Motor neuron (in vitro differentiated cells): ENCODE results near the gene CYP4F3. TPM values are rescaled to one million over a fixed set of nuclear protein-coding genes. Genes with fewer than 3 reads are reported as not detected.

Source experiments
- ATAC-seq, 8 experiments: fragments of 200-7000 bp; cut with Tn5 transposase; replicated peaks in 6 of 8; 2 replicates each; pipeline ENCODE4 v1.8.0; 2021; ENCODE audit warnings: mild to moderate bottlenecking in 8 of 8, moderate library complexity in 8 of 8
- H3K27ac ChIP-seq, 2 donors: fragments of 250-450 bp; sonication (Bioruptor Pico); 2 replicates each; pipeline ENCODE4 v1.9.0; 2021; ENCODE audit warnings: antibody characterized with exemption in 2 of 2, mild to moderate bottlenecking in 2 of 2, moderate library complexity in 1 of 2
- H3K4me1 ChIP-seq, 2 donors: fragments of 250-450 bp; sonication (Bioruptor Pico); replicated peaks in 1 of 2; 2 replicates each; pipeline ENCODE4 v1.6.1; 2021; ENCODE audit warnings: antibody characterized with exemption in 2 of 2, mild to moderate bottlenecking in 2 of 2, moderate library complexity in 1 of 2
- H3K4me3 ChIP-seq, 5 donors: fragments of 250-450 bp; sonication (Bioruptor Pico); 2 replicates each; pipeline ENCODE4 v1.9.0; 2021; ENCODE audit warnings: antibody characterized with exemption in 5 of 5, mild to moderate bottlenecking in 5 of 5, moderate library complexity in 4 of 5
- WGBS, 10 experiments: fragments of 450-650 bp; shearing (Covaris generic); methylation state at CpG; one replicate each; pipeline ENCODE4 v1.0.0; 2022; 5-methylcytosine and 5-hydroxymethylcytosine counted together
- in situ Hi-C, 9 experiments: fragments of 400-800 bp; cut with MboI; loops; one replicate each; pipeline ENCODE4 v1.15.0; 2021; ENCODE audit warnings: low sequenced_read_pairs in 9 of 9, low pct_unique_long_range_greater_than_20kb in 2 of 9; ENCODE audit not compliant: unreplicated experiment in 9 of 9
- total RNA-seq, 8 experiments: library from RNA; unstranded; fragments of 300-600 nt; gene quantifications; 2 replicates each; pipeline versions ENCODE4 v1.2.3 to v1.2.4, GENCODE V29; 2022

The CYP4F3 gene
- total RNA-seq, 8 experiments from 2014 or later = 0.05 to 1.00 TPM; not detected in 6

DNA sequence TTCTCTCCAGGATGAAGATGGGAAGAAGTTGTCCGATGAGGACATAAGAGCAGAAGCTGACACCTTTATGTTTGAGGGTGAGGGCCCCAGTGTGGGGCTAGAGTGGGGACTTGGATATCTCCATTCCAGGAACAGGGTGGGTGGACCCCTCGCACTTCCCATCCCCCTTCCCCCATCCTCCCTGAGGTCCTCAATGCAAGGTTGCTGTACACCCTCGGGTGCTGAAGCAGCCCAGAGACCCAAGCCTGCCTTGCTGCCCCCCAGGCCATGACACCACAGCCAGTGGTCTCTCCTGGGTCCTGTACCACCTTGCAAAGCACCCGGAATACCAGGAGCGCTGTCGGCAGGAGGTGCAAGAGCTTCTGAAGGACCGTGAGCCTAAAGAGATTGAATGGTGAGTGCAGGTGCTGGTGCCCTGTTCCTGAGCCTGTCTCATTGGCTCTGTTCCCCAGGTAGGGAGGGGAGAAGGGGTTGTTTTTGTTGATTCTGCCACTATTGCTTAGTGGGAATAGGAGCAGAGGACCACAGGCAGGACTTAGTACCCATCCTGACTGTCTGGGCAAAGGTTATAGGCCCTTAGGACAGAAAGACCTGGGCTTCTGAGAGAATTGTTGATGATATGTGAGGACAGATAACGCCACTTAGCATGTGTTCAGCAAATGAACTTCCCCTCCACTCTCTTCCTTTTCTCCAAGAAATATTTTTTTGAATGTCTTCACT lies 12.0 kb downstream of the CYP4F3 start:
- Histone ChIP-seq H3K27ac (no peak overlapping the region), H3K4me3 (no peak overlapping the region), H3K4me1 (no peaks in the 10 kb centered on the region)
- 0 to 74% (median 0%) methylated on average over 1 to 4 of the region's 8 CpGs; no CpG with 5 or more reads in 3 of the 10 experiments for WGBS, 10 experiments
- in situ Hi-C loops = no loop called here
- no peak for ATAC-seq

GRCh38 chr19:15656467-15656866 lies 15.8 kb downstream of the CYP4F3 start:
- ATAC-seq = no peak
- in situ Hi-C loops = no loop called here
- Histone ChIP-seq H3K4me1 (no peaks in the 10 kb centered on the region), H3K27ac (no peak overlapping the region), H3K4me3 (no peak overlapping the region)

DNA sequence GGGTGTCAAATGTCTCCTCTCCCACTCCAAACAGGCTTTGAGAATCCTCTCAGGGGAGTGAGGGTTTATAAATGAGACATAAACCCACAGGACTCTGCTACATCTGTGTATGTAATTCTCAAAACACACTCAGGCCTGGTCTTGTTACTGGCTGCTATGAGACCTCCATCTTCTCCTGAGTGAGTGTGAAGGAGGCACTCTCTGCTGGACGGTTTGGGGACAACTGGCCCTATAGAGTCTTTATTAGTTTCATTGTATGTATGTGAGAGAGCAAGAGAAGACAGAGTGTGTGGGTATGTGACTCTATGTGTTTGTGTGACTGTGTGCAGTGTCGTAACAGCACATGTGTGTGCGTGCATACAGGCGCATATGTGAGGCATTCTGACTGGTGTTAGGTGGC lies 22.6 kb downstream of the CYP4F3 start:
- no peak for ATAC-seq
- Histone ChIP-seq H3K4me3 (no peak overlapping the region), H3K27ac (no peak overlapping the region), H3K4me1 (no peaks in the 10 kb centered on the region)
- in situ Hi-C loops = no loop called here
- WGBS, 10 experiments = 0 to 77% (median 14%) methylated on average over 1 to 4 of the region's 4 CpGs; no CpG with 5 or more reads in 3 of the 10 experiments

GRCh38 chr19:15666186-15666585 lies 25.5 kb downstream of the CYP4F3 start:
- in situ Hi-C loops = no loop called here
- ATAC-seq = no peak
- no peak overlapping the region for H3K4me3 ChIP-seq
- H3K27ac ChIP-seq = no peak overlapping the region
- WGBS, 10 experiments = 0 to 40% (median 0%) methylated on average over 1 of the region's 1 CpG; no CpG with 5 or more reads in 5 of the 10 experiments
- no peaks in the 10 kb centered on the region for H3K4me1 ChIP-seq

DNA sequence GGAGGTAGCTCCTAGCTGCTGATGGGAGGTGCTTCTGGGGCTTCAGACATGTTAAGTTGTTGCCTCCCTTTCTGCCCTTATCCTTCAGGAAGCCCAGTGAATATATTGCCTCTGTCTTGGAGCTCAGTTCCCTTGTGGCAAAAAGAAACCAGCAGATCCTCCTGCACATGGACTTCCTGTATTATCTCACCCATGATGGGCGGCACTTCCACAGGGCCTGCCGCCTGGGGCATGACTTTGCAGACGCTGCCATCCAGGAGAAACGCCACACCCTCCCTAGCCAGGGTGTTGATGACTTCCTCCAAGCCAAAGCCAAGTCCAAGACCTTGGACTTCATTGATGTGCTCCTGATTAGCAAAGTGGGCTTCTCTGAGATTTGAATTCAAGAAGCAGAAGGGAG lies 26.2 kb downstream of the CYP4F3 start:
- Histone ChIP-seq H3K27ac (no peak overlapping the region), H3K4me3 (no peak overlapping the region), H3K4me1 (no peaks in the 10 kb centered on the region)
- in situ Hi-C loops = no loop called here
- WGBS, 10 experiments = 10 to 40% (median 30%) methylated on average over 1 to 2 of the region's 4 CpGs; no CpG with 5 or more reads in 6 of the 10 experiments
- ATAC-seq = peak in 1 of 8 experiments; percentile 50

- ATAC-seq = no peak
- Histone ChIP-seq H3K4me3 (no peak overlapping the region), H3K4me1 (no peaks in the 10 kb centered on the region), H3K27ac (no peak overlapping the region)
- in situ Hi-C loops = no loop called here
- 0 to 33% (median 32%) methylated on average over 1 to 2 of the region's 3 CpGs; no CpG with 5 or more reads in 6 of the 10 experiments for WGBS, 10 experiments
Measured at GRCh38 chr19:15669440-15669839, 28.7 kb downstream of the CYP4F3 start.

DNA sequence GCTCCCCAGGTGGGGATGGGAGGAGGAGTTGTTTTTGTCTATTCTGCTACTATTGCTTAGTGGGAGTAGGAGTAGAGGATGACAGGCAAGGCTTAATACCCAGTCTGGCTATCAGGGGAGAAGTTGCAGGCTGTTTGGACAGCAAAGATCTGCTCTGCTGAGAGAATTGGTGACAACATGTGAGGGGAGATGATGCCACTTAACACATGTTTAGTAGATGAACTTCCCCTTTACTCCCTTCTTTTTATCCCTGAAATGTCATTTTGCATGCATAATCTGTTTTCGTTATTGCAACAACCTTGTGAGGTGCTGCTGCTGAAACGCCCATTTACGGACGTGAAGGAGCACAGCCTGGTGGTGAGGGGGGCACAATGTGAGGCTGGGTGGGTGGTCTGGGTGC lies 29.2 kb downstream of the CYP4F3 start:
- 10 to 62% (median 31%) methylated on average over 2 to 4 of the region's 4 CpGs; no CpG with 5 or more reads in 5 of the 10 experiments for WGBS, 10 experiments
- in situ Hi-C loops = no loop called here
- Histone ChIP-seq H3K4me1 (no peaks in the 10 kb centered on the region), H3K27ac (no peak overlapping the region), H3K4me3 (no peak overlapping the region)
- no peak for ATAC-seq

- 0 to 83% (median 40%) methylated on average over 1 to 5 of the region's 5 CpGs; no CpG with 5 or more reads in 1 of the 10 experiments for WGBS, 10 experiments
- ATAC-seq = no peak
- Histone ChIP-seq H3K4me3 (no peak overlapping the region), H3K4me1 (no peaks in the 10 kb centered on the region), H3K27ac (no peak overlapping the region)
- in situ Hi-C loops = no loop called here
Measured at GRCh38 chr19:15671237-15671821, 30.6 kb downstream of the CYP4F3 start.

DNA sequence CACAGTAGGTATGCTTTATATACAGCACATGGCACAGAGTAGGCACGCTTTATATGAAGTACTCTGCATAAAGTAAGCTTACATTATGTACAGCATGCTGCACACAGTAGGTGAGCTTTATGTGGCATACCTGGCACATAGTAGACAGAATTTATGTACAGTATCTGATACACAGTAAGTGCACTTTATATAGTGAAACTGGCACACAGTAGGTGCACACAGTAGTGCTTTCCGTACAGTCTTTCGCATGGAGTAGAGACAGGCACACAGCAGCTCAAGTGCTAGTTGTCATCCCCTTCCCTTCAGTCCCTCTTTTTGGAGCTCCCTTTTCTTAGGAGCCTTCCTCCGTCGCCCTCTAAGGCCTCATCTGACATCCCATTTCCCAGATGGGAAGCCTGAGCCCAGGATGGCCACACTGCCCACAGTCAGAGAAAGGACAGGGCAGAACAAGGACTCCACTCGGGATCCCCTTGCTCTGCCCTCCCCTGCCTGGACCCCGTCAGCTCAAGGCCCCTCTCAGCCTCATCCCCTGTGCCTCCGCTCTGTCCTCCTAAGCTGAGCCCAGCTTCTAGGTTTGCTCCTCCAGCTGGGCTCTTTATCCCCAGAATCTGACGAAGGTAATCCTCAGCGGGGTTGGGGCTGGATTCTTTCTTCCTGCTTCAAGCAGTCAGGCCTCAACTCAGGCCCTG lies 31.3 kb downstream of the CYP4F3 start:
- H3K4me3 ChIP-seq = no peak overlapping the region
- no peak overlapping the region for H3K27ac ChIP-seq
- no peaks in the 10 kb centered on the region for H3K4me1 ChIP-seq
- WGBS, 10 experiments = 0 to 67% (median 39%) methylated on average over 1 to 7 of the region's 10 CpGs; no CpG with 5 or more reads in 3 of the 10 experiments
- in situ Hi-C loops = no loop called here
- no peak for ATAC-seq

DNA sequence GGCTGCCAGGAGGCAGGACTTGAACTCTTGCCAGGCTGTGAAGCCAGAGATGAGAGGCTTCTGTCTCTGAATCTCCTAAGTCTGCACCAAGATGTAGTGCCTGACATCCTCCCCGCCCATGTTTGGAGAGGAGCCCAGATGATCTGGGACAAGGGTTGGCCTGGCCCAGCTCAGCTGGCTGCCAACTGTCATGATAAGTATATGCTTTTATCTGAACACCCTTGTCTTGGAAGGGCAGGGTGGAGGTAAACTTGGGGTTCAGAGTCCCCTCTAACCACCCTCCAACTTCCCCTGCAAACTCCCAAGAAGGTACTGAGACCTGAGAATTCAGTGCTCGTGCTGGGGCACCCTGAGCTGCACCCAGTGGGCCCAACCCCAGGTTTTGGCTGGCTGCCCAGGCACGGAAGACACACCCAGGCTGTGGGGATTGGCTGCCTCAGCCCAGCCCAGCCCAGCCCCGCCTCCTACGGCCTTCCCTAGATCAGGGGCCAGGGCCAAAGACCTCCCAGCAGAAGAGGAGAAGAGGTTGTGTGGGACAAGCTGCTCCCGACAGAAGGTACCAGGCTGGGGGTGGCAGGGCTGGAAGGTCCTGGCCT lies 32.0 kb downstream of the CYP4F3 start, which contains the start of gene CYP4F12:
TSS of gene CYP4F12 (plus strand) at position 508 of the 596 bp plus-strand sequence. CDS start 443 bp downstream, outside the sequence.
- H3K4me3 ChIP-seq = no peak within 1 kb of the TSS
- WGBS, 10 experiments = 0 to 38% (median 0%) methylated on average over 1 to 3 of the region's 6 CpGs; no CpG with 5 or more reads in 3 of the 10 experiments
- in situ Hi-C loops = no loop called here
- ATAC-seq = peak in 3 of 8 experiments; percentile 90 to 94 (median 93)
- no peak within 1 kb of the TSS for H3K27ac ChIP-seq
- no peaks in the 10 kb centered on the region for H3K4me1 ChIP-seq

DNA sequence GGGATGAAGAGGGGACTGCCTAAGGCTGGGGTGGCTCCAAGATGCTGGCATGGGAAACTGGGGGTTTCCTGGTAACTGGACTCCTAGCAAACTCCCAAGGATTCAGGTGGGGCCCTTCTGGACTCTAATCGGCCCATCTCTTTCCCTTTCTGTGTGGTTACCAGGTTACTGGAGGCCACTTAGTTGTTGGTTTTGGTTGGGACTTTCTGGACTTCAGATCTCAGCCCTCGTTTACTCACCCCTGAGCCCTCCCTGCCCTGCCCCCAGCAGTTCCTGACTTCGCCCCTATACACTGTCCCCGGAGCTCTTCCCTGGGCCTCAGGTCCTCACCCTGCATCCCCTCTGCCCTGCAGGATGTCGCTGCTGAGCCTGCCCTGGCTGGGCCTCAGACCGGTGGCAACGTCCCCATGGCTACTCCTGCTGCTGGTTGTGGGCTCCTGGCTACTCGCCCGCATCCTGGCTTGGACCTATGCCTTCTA lies 32.5 kb downstream of the CYP4F3 start:
- in situ Hi-C loops = no loop called here
- 0 to 30% (median 8%) methylated on average over 1 to 4 of the region's 9 CpGs; no CpG with 5 or more reads in 5 of the 10 experiments for WGBS, 10 experiments
- H3K4me1 ChIP-seq = no peaks in the 10 kb centered on the region

DNA sequence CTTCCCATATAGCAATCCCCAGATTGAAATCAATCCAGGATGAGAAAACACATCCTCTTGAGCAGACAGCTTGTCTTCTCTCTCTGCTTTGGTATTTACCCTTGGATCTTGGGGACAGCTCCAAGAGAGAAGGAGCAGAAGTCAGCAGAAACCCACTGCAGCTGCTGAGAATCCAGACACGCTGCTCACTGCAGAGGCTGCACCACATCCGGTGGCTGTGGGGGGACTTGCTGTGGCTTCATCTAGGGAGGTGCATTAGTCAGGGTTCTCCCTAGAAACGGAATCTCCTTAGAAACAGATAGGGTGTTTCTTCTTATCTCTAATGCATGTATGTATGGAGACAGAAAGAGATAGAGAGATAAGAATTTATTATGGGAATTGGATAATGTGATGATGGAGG lies 34.9 kb downstream of the CYP4F3 start:
- in situ Hi-C loops = no loop called here

More for the DNA sequence above, 32.5 kb downstream of the CYP4F3 start:
- no peak overlapping the region for H3K4me3 ChIP-seq
- H3K27ac ChIP-seq = no peak overlapping the region
- ATAC-seq = peak in 2 of 8 experiments; percentile 9 to 33

DNA sequence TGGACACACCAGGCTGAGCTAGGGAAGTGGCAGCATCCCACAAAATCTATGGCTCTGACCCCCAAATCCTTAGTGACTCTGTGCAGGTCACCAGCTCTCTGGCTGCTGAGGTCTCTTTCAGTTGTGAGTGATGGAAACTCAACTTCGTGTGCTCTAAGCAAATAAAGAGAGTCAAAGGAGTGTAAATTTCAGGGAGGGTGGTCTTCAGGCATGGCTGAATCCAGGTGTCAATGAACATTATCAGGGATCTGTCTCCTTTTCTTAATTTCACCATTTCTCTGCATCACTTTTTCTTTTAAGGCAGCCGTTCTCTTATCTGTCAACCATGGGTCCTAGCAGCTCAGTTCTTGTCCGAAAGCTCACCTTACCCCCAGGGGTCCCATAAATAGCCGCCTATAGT lies 38.4 kb downstream of the CYP4F3 start:
- Histone ChIP-seq H3K27ac (no peak overlapping the region), H3K4me1 (no peaks in the 10 kb centered on the region), H3K4me3 (no peak overlapping the region)
- in situ Hi-C loops = no loop called here
- WGBS, 10 experiments = 0 to 19% (median 8%) methylated on average over 1 to 4 of the region's 4 CpGs; no CpG with 5 or more reads in 5 of the 10 experiments
- ATAC-seq = no peak

More for the DNA sequence above, 34.9 kb downstream of the CYP4F3 start:
- H3K27ac ChIP-seq = no peak overlapping the region
- no peak overlapping the region for H3K4me3 ChIP-seq
- H3K4me1 ChIP-seq = no peaks in the 10 kb centered on the region
- ATAC-seq = peak in 1 of 8 experiments; percentile 13
- WGBS, 10 experiments = 0 to 40% (median 25%) methylated on average over 1 to 2 of the region's 3 CpGs; no CpG with 5 or more reads in 6 of the 10 experiments
